Panc1 (cell line): ENCODE measurements around the gene USH2A.

Source experiments
- CTCF ChIP-seq: fragments of 450-650 bp; IDR thresholded peaks from 2 replicates; pipeline ENCODE4 v1.5.1; 2017; ENCODE audit warnings: mild to moderate bottlenecking
- POLR2AphosphoS5 ChIP-seq: IDR thresholded peaks from 2 replicates; pipeline ENCODE4 v1.6.1; 2012; ENCODE audit warnings: mild to moderate bottlenecking, low read depth, low read length, moderate library complexity
- SIN3A ChIP-seq: IDR thresholded peaks from 2 replicates; pipeline ENCODE4 v1.6.1; 2012; ENCODE audit warnings: low read depth, mild to moderate bottlenecking, low read length, moderate library complexity, borderline replicate concordance; ENCODE audit not compliant: insufficient read depth

GRCh38 chr1:215677112-215677511, 746.1 kb downstream of the USH2A start:
- no peak for TF ChIP-seq CTCF
- TF ChIP-seq POLR2AphosphoS5: no peak
- TF ChIP-seq SIN3A: no peak
